Measurements from ENCODE around the gene RPS16.

DNA sequence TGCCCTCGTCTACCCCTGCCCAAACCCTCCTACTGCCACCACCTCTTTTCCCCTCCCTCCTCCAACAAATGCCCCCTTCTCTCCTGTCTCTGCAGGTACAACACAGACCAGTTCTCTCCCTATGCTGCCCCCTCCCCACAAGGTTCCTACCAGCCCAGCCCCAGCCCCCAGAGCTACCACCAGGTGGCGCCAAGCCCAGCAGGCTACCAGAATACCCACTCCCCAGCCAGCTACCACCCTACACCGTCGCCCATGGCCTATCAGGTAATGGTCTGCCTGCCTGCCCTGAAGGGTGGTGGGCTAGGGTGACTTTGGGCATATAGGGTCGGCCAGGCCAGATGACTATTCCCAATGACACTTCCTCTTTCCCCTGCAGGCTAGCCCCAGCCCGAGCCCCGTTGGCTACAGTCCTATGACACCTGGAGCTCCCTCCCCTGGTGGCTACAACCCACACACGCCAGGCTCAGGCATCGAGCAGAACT, 38.4 kb upstream of the RPS16 start:
- TF ChIP-seq, protein P1, sequence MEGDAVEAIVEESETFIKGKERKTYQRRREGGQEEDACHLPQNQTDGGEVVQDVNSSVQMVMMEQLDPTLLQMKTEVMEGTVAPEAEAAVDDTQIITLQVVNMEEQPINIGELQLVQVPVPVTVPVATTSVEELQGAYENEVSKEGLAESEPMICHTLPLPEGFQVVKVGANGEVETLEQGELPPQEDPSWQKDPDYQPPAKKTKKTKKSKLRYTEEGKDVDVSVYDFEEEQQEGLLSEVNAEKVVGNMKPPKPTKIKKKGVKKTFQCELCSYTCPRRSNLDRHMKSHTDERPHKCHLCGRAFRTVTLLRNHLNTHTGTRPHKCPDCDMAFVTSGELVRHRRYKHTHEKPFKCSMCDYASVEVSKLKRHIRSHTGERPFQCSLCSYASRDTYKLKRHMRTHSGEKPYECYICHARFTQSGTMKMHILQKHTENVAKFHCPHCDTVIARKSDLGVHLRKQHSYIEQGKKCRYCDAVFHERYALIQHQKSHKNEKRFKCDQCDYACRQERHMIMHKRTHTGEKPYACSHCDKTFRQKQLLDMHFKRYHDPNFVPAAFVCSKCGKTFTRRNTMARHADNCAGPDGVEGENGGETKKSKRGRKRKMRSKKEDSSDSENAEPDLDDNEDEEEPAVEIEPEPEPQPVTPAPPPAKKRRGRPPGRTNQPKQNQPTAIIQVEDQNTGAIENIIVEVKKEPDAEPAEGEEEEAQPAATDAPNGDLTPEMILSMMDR (tag by site-specific recombination; IDR thresholded peaks at IDR 0.05) = peak; percentile 99
- TF ChIP-seq, protein P2, sequence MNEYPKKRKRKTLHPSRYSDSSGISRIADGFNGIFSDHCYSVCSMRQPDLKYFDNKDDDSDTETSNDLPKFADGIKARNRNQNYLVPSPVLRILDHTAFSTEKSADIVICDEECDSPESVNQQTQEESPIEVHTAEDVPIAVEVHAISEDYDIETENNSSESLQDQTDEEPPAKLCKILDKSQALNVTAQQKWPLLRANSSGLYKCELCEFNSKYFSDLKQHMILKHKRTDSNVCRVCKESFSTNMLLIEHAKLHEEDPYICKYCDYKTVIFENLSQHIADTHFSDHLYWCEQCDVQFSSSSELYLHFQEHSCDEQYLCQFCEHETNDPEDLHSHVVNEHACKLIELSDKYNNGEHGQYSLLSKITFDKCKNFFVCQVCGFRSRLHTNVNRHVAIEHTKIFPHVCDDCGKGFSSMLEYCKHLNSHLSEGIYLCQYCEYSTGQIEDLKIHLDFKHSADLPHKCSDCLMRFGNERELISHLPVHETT (tag by site-specific recombination; IDR thresholded peaks at IDR 0.05) = no peak
- TF ChIP-seq ZNF549 (tag by site-specific recombination; IDR thresholded peaks at IDR 0.05) (no peak), ZNF596 (tag by site-specific recombination; IDR thresholded peaks at IDR 0.05) (no peak), ZNF274 (IDR thresholded peaks at IDR 0.05; ENCODE audit: low read length) (no peak), ZNF274 (tag by site-specific recombination; IDR thresholded peaks at IDR 0.05; ENCODE audit: borderline replicate concordance) (no peak), ZNF510 (tag by site-specific recombination; IDR thresholded peaks at IDR 0.05; ENCODE audit: insufficient replicate concordance) (no peak), ZNF24 (tag by site-specific recombination; IDR thresholded peaks at IDR 0.05) (no peak), ZNF416 (tag by site-specific recombination; IDR thresholded peaks at IDR 0.05) (no peak)
